ENCODE measurements around the gene HJURP.
"Not testable (repeated sequence)": the region's sequence is repeated elsewhere in the genome, so short reads cannot be mapped to it uniquely, and the experiment has no call there.

HJURP gene

DNA sequence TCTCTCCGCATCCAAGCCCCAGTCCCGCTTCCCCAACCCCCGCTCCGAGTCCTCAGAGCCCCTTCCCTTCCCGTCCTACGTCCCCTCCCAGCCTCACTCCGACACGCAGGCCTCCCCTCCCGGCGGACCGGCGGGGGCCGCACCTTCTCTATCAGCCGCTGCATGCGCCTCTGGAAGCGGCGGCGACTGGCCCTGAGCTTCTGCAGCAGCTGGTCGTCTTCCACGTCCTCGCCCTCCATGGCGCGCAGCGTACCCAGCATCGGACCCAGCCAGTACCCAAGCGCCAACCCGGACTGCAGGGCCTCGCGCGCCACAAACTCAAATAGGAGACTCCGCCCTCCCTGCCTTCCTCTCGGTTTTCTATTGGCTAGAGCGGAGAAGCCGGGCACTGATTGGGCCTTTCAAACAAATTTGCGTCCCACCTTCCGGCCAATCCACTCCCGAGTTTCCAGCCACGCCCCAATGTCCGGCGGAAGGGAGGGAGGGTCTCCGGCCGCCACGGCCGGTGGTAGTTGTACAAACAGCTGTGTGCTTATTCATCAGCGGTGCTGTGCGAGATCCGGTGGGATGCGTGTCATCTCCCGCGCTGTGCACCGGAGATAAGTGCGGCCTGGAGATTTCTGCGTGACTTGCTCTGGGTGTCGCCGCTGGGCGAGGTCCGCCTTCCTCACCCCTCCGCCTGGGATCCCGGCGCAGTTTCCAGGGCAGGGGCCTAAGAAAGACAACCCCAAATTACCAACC, at the start of gene HJURP:
TSS of gene HJURP (minus strand) at position 295 of the 741 bp plus-strand sequence. CDS start at position 260, 35 bp downstream.
- H3K4me1 ChIP-seq (ENCODE audit: control insufficient read depth, insufficient read depth, low read length), result peaks cover 8% of the 10 kb centered on the region
- H3K27ac ChIP-seq (ENCODE audit: low read length), result no peak within 1 kb of the TSS
- H3K9me3 ChIP-seq (ENCODE audit: control insufficient read depth in 2 of 2, low read length in 2 of 2), result no peaks in the 10 kb centered on the region
- H3K9ac ChIP-seq (ENCODE audit: low read length in 2 of 2), result peak within 1 kb of the TSS; percentile 56 to 82
- peak within 1 kb of the TSS; percentile 73 to 93 for H3K4me3 ChIP-seq (ENCODE audit: low read length in 2 of 2)
- peaks cover 0 to 2% of the 10 kb centered on the region in 2 donors for H3K27me3 ChIP-seq (ENCODE audit: control insufficient read depth in 1 of 2, insufficient read depth in 2 of 2, low read length in 2 of 2)
- no peaks in the 10 kb centered on the region for H3K36me3 ChIP-seq (ENCODE audit: control insufficient read depth in 2 of 2, insufficient read depth in 2 of 2, low read length in 2 of 2)

DNA sequence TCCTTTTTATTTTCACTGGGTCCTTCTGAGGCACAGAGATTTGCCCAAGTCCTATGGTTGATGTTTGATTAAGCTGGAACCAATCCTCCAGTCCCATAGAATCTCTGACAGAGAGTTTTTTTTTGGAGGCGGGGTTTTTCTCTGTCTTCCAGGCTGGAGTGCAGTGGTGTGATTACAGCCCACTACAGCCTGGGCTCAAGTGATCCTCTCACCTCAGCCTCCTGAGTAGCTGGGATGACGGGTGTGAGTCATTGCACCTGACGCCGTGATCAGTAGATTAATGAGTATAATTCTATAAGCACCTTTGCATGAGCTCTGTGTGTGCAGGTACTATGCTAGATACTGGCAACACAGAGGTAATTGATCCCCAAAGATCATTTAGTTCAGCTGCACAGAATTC, 47.5 kb upstream of the HJURP start:
- Histone ChIP-seq H3K27ac (ENCODE audit: low read length) (no peak overlapping the region), H3K4me1 (ENCODE audit: control insufficient read depth, insufficient read depth, low read length) (no peaks in the 10 kb centered on the region)

DNA sequence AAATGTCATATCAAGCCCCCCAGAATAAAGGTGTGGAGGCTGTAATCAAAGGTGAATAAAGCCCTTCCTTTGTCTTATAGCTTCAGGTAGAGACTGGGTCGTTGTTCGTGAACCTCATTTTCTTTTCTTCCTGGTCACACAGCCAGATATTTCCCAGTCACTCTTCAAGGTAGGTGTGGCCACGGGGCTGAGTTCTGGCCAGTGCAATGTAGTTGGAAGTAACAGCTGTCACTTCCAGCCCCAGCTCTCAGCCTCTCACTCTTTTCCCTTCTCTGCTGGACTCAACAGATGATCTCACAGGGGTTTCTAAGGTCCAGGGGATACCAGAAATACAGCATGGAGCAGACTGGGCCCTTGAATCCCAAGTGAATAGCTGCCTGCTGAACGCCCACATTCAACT, 47.0 kb upstream of the HJURP start:
- Histone ChIP-seq H3K27ac (ENCODE audit: low read length) (no peak overlapping the region), H3K4me1 (ENCODE audit: control insufficient read depth, insufficient read depth, low read length) (no peaks in the 10 kb centered on the region), H3K4me3 (ENCODE audit: low read length in 2 of 2) (no peak overlapping the region), H3K9me3 (ENCODE audit: control insufficient read depth in 2 of 2, low read length in 2 of 2) (peaks cover 0 to 3% of the 10 kb centered on the region in 2 donors), H3K9ac (ENCODE audit: low read length in 2 of 2) (no peak overlapping the region), H3K27me3 (ENCODE audit: control insufficient read depth in 1 of 2, insufficient read depth in 2 of 2, low read length in 2 of 2) (no peaks in the 10 kb centered on the region), H3K36me3 (ENCODE audit: control insufficient read depth in 2 of 2, insufficient read depth in 2 of 2, low read length in 2 of 2) (no peaks in the 10 kb centered on the region)

More for the DNA sequence above, 47.5 kb upstream of the HJURP start:
- Histone ChIP-seq H3K36me3 (ENCODE audit: control insufficient read depth in 2 of 2, insufficient read depth in 2 of 2, low read length in 2 of 2) (no peaks in the 10 kb centered on the region), H3K4me3 (ENCODE audit: low read length in 2 of 2) (no peak overlapping the region), H3K9me3 (ENCODE audit: control insufficient read depth in 2 of 2, low read length in 2 of 2) (peaks cover 0 to 3% of the 10 kb centered on the region in 2 donors), H3K27me3 (ENCODE audit: control insufficient read depth in 1 of 2, insufficient read depth in 2 of 2, low read length in 2 of 2) (no peaks in the 10 kb centered on the region), H3K9ac (ENCODE audit: low read length in 2 of 2) (no peak overlapping the region)

DNA sequence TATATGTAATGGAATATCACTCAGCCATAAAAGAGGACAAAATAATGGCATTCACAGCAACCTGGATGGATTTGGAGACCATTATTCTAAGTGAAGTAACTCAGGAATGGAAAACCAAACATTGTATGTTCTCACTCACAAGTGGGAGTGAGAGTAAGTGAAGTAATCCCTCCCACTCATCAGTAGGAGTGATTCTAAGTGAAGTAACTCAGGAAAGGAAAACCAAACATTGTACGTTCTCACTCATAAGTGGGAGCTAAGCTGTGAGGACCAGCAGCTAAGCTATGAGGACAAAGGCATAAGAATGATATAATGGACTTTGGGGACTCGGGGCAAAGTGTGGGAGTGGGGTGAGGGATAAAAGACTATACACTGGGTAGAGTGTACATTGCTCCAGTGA, 41.9 kb upstream of the HJURP start:
- H3K9ac ChIP-seq (ENCODE audit: low read length in 2 of 2); H3K27me3 ChIP-seq (ENCODE audit: control insufficient read depth in 1 of 2, insufficient read depth in 2 of 2, low read length in 2 of 2); H3K4me1 ChIP-seq (ENCODE audit: control insufficient read depth, insufficient read depth, low read length); H3K4me3 ChIP-seq (ENCODE audit: low read length in 2 of 2); H3K36me3 ChIP-seq (ENCODE audit: control insufficient read depth in 2 of 2, insufficient read depth in 2 of 2, low read length in 2 of 2); H3K27ac ChIP-seq (ENCODE audit: low read length); H3K9me3 ChIP-seq (ENCODE audit: control insufficient read depth in 2 of 2, low read length in 2 of 2): not testable (repeated sequence)

- Histone ChIP-seq H3K27ac (ENCODE audit: low read length) (no peak overlapping the region), H3K4me1 (ENCODE audit: control insufficient read depth, insufficient read depth, low read length) (no peaks in the 10 kb centered on the region), H3K27me3 (ENCODE audit: control insufficient read depth in 1 of 2, insufficient read depth in 2 of 2, low read length in 2 of 2) (peaks cover 2 to 3% of the 10 kb centered on the region in 2 donors), H3K36me3 (ENCODE audit: control insufficient read depth in 2 of 2, insufficient read depth in 2 of 2, low read length in 2 of 2) (no peaks in the 10 kb centered on the region), H3K9me3 (ENCODE audit: control insufficient read depth in 2 of 2, low read length in 2 of 2) (no peaks in the 10 kb centered on the region), H3K4me3 (ENCODE audit: low read length in 2 of 2) (no peak overlapping the region), H3K9ac (ENCODE audit: low read length in 2 of 2) (no peak overlapping the region)
These were observed 38.5 kb upstream of the HJURP start for GRCh38 chr2:233892793-233893192.

DNA sequence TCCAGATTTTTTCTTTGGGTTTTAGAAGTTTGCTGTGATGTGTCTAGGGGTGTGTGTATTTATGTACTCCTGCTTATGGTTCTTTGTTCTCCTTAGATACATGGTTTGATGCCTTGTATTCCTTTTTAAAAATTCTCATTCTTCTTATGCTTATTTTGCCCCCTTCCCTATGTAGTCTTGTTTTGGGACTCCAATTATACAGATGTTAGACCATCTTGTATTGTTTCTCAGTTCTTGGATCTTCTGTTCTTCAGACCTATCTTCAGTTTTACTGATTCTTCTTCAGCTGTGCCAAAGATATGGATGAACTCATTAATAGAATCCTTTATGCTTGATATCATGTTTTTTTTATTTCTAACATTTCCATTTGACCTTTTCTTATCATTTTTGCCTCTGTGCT, 28.0 kb upstream of the HJURP start:
- H3K27me3 ChIP-seq (ENCODE audit: control insufficient read depth in 1 of 2, insufficient read depth in 2 of 2, low read length in 2 of 2), result peaks cover 0 to 2% of the 10 kb centered on the region in 2 donors
- H3K27ac ChIP-seq (ENCODE audit: low read length), result no peak overlapping the region
- no peak overlapping the region for H3K4me3 ChIP-seq (ENCODE audit: low read length in 2 of 2)
- H3K4me1 ChIP-seq (ENCODE audit: control insufficient read depth, insufficient read depth, low read length), result no peaks in the 10 kb centered on the region
- H3K9ac ChIP-seq (ENCODE audit: low read length in 2 of 2), result no peak overlapping the region
- H3K9me3 ChIP-seq (ENCODE audit: control insufficient read depth in 2 of 2, low read length in 2 of 2), result peaks cover 0 to 4% of the 10 kb centered on the region in 2 donors
- no peaks in the 10 kb centered on the region for H3K36me3 ChIP-seq (ENCODE audit: control insufficient read depth in 2 of 2, insufficient read depth in 2 of 2, low read length in 2 of 2)

GRCh38 chr2:233872125-233872524, 17.8 kb upstream of the HJURP start:
- H3K4me3 ChIP-seq (ENCODE audit: low read length in 2 of 2); H3K27ac ChIP-seq (ENCODE audit: low read length); H3K4me1 ChIP-seq (ENCODE audit: control insufficient read depth, insufficient read depth, low read length); H3K27me3 ChIP-seq (ENCODE audit: control insufficient read depth in 1 of 2, insufficient read depth in 2 of 2, low read length in 2 of 2); H3K9me3 ChIP-seq (ENCODE audit: control insufficient read depth in 2 of 2, low read length in 2 of 2); H3K36me3 ChIP-seq (ENCODE audit: control insufficient read depth in 2 of 2, insufficient read depth in 2 of 2, low read length in 2 of 2); H3K9ac ChIP-seq (ENCODE audit: low read length in 2 of 2): not testable (repeated sequence)

DNA sequence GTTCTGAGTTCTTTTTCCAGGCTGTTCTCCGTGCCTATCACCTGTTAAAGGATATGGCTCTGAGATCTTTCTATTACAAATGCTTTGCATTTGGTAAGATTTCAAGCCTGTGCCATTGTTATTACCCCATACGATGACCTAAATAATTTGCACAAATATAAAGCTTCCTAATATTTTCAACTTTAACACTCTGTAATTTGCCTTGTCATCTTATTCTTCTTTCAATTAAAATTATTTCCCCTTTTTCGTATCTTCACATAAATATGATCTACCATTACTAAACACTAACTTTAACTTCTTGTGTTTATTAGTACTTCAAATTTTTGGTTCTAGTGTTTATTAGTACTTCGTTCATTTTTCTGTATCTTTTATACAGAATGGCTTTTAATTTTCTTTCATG, 17.1 kb upstream of the HJURP start:
- no peaks in the 10 kb centered on the region for H3K36me3 ChIP-seq (ENCODE audit: control insufficient read depth in 2 of 2, insufficient read depth in 2 of 2, low read length in 2 of 2)
- no peaks in the 10 kb centered on the region for H3K4me1 ChIP-seq (ENCODE audit: control insufficient read depth, insufficient read depth, low read length)
- H3K9ac ChIP-seq (ENCODE audit: low read length in 2 of 2), result no peak overlapping the region
- no peak overlapping the region for H3K4me3 ChIP-seq (ENCODE audit: low read length in 2 of 2)
- H3K27me3 ChIP-seq (ENCODE audit: control insufficient read depth in 1 of 2, insufficient read depth in 2 of 2, low read length in 2 of 2), result peaks cover 0 to 2% of the 10 kb centered on the region in 2 donors
- H3K27ac ChIP-seq (ENCODE audit: low read length), result no peak overlapping the region
- peaks cover 0 to 4% of the 10 kb centered on the region in 2 donors for H3K9me3 ChIP-seq (ENCODE audit: control insufficient read depth in 2 of 2, low read length in 2 of 2)

- Histone ChIP-seq H3K27me3 (ENCODE audit: control insufficient read depth in 1 of 2, insufficient read depth in 2 of 2, low read length in 2 of 2) (no peaks in the 10 kb centered on the region), H3K36me3 (ENCODE audit: control insufficient read depth in 2 of 2, insufficient read depth in 2 of 2, low read length in 2 of 2) (no peaks in the 10 kb centered on the region), H3K9ac (ENCODE audit: low read length in 2 of 2) (peak within 1 kb of the TSS; percentile 62 to 68), H3K4me3 (ENCODE audit: low read length in 2 of 2) (peak within 1 kb of the TSS; percentile 78 to 85), H3K27ac (ENCODE audit: low read length) (no peak within 1 kb of the TSS), H3K9me3 (ENCODE audit: control insufficient read depth in 2 of 2, low read length in 2 of 2) (peaks cover 0 to 7% of the 10 kb centered on the region in 2 donors), H3K4me1 (ENCODE audit: control insufficient read depth, insufficient read depth, low read length) (no peaks in the 10 kb centered on the region)
These were observed 13.7 kb upstream of the HJURP start, which contains the start of gene MSL3B for GRCh38 chr2:233867993-233868532. Gene MSL3B, minus strand, starts transcription at chr2:233868386.

DNA sequence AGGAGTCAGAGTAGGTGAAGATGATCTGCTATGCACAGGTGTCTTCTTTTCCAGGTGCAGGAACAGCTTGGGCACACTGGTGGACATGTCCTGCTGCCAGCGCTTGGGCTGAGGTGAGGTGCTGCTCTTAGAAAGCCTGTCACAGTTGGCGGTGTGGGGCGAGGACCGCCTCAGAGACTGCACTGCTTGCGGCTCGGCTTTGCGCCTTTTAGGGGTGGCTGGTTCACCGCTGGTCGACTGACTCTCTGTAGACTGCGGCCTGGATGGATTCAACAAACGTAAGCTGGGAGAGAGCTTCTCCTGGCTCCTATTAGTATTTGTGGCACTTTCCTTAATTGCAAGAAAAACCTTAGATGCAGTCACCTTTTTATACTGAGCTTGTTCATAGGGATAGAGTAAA, 12.1 kb upstream of the HJURP start:
- peaks cover 0 to 7% of the 10 kb centered on the region in 2 donors for H3K9me3 ChIP-seq (ENCODE audit: control insufficient read depth in 2 of 2, low read length in 2 of 2)
- H3K9ac ChIP-seq (ENCODE audit: low read length in 2 of 2), result no peak overlapping the region
- no peaks in the 10 kb centered on the region for H3K36me3 ChIP-seq (ENCODE audit: control insufficient read depth in 2 of 2, insufficient read depth in 2 of 2, low read length in 2 of 2)
- H3K4me3 ChIP-seq (ENCODE audit: low read length in 2 of 2), result no peak overlapping the region
- no peaks in the 10 kb centered on the region for H3K4me1 ChIP-seq (ENCODE audit: control insufficient read depth, insufficient read depth, low read length)
- H3K27me3 ChIP-seq (ENCODE audit: control insufficient read depth in 1 of 2, insufficient read depth in 2 of 2, low read length in 2 of 2), result no peaks in the 10 kb centered on the region
- no peak overlapping the region for H3K27ac ChIP-seq (ENCODE audit: low read length)

GRCh38 chr2:233865838-233866237, 11.5 kb upstream of the HJURP start:
- peaks cover 0 to 7% of the 10 kb centered on the region in 2 donors for H3K9me3 ChIP-seq (ENCODE audit: control insufficient read depth in 2 of 2, low read length in 2 of 2)
- no peaks in the 10 kb centered on the region for H3K27me3 ChIP-seq (ENCODE audit: control insufficient read depth in 1 of 2, insufficient read depth in 2 of 2, low read length in 2 of 2)
- no peaks in the 10 kb centered on the region for H3K36me3 ChIP-seq (ENCODE audit: control insufficient read depth in 2 of 2, insufficient read depth in 2 of 2, low read length in 2 of 2)
- no peaks in the 10 kb centered on the region for H3K4me1 ChIP-seq (ENCODE audit: control insufficient read depth, insufficient read depth, low read length)
- no peak overlapping the region for H3K4me3 ChIP-seq (ENCODE audit: low read length in 2 of 2)
- H3K9ac ChIP-seq (ENCODE audit: low read length in 2 of 2), result no peak overlapping the region
- H3K27ac ChIP-seq (ENCODE audit: low read length), result no peak overlapping the region

Data from stomach smooth muscle (tissue), 2 donors.